Endometrial microvascular endothelial cells (primary cell): ENCODE measurements around the gene DHRSX. TPM values are rescaled to one million over a fixed set of nuclear protein-coding genes. Genes with fewer than 3 reads are reported as not detected.

Source experiments
- in situ Hi-C: cut with HindIII; loops from 2 replicates; pipeline ENCODE4 v1.10.0; 2017; ENCODE audit warnings: low sequenced_read_pairs, low pct_unique_long_range_greater_than_20kb; ENCODE audit errors: inconsistent ontology term
- total RNA-seq: library from RNA; depleted of rRNA; stranded (reverse); fragments of >200 nt; gene quantifications from one replicate; pipeline ENCODE4 v1.2.3, GENCODE V29; 2015; ENCODE audit errors: inconsistent ontology term

Gene DHRSX
- total RNA-seq, 1 donor from 2014 or later = 13.8 TPM

GRCh38 chrX:2346158-2346557 is 154.6 kb downstream of the DHRSX start:
- in situ Hi-C loops = no loop called here

DNA sequence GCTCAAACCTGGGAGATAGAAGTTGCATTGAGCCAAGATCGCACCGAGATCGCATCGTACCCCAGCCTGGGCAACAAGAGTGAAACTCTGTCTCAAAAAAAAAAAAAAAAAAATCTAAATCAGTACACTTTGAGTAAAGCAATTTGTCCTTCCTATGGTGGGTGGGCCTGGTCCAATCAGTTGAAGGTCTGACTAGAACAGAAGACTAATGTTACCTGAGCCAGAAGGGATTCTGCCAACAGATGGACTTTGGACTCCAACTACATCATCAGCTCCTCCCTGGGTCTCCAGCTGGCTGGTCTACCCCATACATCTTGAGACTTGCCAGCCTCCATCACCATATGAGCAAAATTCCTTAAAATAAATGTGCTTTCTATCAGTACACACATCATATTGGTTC is 155.2 kb downstream of the DHRSX start:
- in situ Hi-C loops = no loop called here

DNA sequence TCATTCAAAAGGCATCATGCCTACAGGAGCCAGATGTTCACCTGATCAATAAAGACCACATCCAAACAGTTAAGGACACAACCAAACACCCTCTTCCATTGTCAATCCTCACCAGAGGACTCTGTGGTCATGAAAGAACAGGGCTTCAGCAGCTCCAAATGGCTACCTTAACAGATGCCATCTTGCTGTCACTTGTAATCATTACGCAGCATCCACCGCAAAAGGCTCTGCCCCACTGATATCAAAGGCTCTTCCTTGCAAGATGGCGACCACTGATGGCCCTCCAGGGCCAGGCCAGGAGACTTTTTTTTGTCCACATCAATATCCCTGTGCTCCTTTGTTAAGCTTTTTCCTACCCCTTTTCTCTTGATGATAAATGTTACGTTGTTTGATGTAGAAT is 157.4 kb downstream of the DHRSX start:
- in situ Hi-C loops = no loop called here

DNA sequence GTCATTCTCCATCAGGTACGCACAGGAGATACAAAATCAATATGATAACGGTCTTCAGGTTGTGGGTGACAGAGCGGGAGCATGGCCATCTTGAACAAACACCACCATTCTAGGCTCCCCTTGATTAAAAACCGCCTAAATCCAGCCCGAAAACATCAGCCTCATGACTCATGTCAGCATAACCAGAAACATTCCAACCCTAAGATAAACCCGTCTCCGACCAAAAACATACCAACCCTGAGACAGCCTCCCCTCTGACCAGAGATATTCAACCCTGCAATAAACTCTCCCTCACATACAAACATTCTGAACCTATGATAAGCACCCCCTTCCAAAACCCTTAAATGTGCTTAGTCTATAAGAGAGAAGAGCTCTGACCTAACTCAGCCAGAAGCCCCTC is 157.9 kb downstream of the DHRSX start:
- in situ Hi-C loops = no loop called here

DNA sequence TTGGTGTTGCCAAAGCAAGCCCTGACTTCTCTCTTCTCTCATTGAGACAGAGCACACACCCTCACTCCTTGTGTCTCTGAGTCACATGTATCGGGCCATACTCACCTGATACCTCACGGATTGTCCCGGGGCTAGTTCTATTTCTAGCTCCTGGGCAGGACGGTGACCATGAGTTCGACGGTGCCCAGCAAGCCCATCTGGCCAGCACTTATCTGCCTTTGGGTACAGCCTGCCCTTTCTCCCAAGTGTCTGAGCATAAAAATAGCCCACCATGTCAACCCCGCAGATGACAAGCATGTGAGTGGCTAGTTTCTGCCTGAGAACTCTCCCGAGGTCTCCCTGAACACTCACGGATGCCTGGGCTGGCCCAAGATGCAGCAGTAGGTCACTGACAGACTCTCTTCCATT is 158.5 kb downstream of the DHRSX start:
- in situ Hi-C loops = no loop called here

GRCh38 chrX:2340991-2341390 is 159.8 kb downstream of the DHRSX start:
- in situ Hi-C loops = no loop called here

- in situ Hi-C loops = no loop called here
Measured at GRCh38 chrX:2336181-2336580, 164.6 kb downstream of the DHRSX start.

- in situ Hi-C loops = no loop called here
Measured at GRCh38 chrX:2334237-2334636, 166.5 kb downstream of the DHRSX start.

- in situ Hi-C loops = no loop called here
Measured at GRCh38 chrX:2332252-2332651, 168.5 kb downstream of the DHRSX start.

DNA sequence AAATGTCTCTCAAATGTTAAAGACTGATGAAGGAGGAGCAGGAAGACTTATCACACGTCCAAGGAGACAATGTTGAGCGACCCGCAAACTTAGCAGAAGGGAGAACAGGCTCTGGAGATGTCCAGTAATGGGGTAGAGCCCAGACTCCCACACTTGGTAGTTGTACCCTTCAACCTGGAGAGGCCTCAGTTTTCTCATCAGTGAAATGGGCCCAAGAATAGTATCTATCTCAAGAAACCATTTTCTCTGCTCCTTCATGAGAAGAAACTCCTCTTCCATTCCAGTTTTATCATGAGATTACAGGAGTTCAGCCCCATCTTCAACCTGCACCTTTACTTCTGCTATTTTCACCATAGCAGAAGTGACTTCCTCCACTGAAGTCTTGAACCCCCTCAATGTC is 169.9 kb downstream of the DHRSX start:
- in situ Hi-C loops = no loop called here

- in situ Hi-C loops = no loop called here
Measured at GRCh38 chrX:2330487-2330886, 170.3 kb downstream of the DHRSX start.

GRCh38 chrX:2327423-2327822 is 173.4 kb downstream of the DHRSX start:
- in situ Hi-C loops = no loop called here

DNA sequence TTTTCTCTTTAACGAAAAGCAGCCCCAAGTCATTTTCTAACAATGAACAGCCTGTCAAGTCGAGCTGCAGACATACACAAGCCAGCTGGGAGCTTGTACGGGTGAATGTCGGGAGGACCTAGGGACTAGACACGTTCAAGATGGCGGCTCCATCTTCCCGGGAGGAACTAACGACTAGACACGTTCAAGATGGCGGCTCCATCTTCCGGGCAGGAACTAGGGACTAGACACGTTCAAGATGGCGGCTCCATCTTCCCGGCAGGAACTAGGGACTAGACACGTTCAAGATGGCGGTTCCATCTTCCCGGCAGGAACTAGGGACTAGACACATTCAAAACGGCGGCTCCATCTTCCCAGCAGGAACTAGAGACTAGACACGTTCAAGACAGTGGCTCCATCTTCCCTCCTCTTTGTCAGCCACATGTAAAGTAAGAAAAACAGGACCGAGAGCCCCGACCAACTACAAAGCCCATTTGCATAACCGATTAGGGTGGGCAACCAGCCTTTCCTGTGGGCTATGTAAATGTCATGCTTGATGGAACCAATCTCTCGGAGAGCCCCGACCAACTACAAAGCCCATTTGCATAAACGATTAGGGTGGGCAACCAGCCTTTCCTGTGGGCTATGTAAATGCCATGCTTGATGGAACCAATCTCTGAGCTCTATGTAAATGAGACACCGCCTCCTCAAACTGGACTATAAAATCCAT is 175.5 kb downstream of the DHRSX start:
- in situ Hi-C loops = no loop called here

- in situ Hi-C loops = no loop called here
Measured at GRCh38 chrX:2324151-2324550, 176.6 kb downstream of the DHRSX start.

- in situ Hi-C loops = no loop called here
Measured at GRCh38 chrX:2321411-2321810, 179.4 kb downstream of the DHRSX start.

GRCh38 chrX:2320580-2321327 is 180.0 kb downstream of the DHRSX start:
- in situ Hi-C loops = no loop called here

DNA sequence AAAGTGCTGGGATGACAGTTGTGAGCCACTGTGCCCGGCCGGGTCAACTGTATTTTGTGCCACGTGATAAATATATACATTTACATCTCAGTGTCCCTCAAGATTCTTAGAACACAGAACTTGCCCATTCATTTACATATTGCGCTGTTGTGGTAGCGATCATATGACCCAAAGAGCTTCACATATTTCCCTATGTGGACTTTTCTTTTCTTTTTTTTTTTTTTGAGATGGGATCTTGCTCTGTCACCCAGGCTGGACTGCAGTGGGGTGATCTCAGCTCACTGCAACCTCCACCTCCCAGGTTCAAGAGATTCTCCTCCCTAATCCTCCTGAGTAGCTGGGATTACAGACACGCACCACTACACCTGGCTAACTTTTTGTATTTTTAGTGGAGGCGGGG is 180.7 kb downstream of the DHRSX start:
- in situ Hi-C loops = no loop called here

DNA sequence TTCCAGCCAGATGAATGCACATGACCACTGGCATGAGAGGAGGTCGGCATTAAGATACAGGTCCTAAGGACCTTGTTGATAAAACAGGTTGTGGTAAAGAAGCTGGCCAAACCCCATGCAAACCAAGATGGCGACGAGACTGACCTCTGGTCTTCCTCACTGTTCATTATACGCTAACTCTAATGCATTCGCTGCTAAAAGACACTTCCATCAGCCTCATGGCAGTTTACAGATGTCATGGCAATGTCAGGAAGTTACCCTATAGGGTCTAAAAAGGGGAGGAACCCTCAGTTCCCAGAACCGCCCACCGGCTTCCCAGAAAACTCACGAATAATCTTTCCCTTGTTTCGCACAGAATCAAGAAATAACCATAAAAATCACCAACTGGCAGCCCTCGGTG is 182.4 kb downstream of the DHRSX start:
- in situ Hi-C loops = no loop called here

GRCh38 chrX:2317527-2318055 is 183.2 kb downstream of the DHRSX start:
- in situ Hi-C loops = no loop called here

DNA sequence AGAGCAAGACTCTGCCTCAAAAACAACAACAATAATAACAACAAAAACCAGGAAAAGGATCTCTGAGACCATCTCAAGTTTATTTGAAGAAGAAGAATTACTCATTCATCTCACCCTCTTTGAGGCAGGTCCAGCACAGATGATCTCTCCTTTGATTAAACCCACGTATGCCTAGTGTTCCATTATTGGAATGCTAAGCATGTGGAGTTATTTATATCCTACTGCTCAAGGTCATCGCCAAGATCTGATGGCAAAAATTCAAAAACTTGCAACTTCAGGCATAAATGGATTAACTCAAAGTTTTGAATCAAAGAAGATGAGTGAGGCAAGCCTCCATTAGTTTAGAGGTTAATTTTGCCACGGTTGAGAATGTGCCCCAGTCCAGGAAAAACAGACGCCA is 184.2 kb downstream of the DHRSX start:
- in situ Hi-C loops = no loop called here
